GM10266 (cell line): ENCODE measurements around the gene GTPBP2.
"Not testable (repeated sequence)": the region's sequence is repeated elsewhere in the genome, so short reads cannot be mapped to it uniquely, and the experiment has no call there.

Experiments used
- DNase-seq: peaks from one replicate; pipeline ENCODE4 v3.0.0; 2012; ENCODE audit errors: extremely low spot score
- TF ChIP-seq, protein P1 (sequence below): IDR thresholded peaks from 2 replicates; pipeline ENCODE4 v1.5.1; 2012; ENCODE audit warnings: mild to moderate bottlenecking, low read depth; ENCODE audit not compliant: control insufficient read depth, insufficient read depth; ENCODE audit errors: missing control alignments

The GTPBP2 gene

DNA sequence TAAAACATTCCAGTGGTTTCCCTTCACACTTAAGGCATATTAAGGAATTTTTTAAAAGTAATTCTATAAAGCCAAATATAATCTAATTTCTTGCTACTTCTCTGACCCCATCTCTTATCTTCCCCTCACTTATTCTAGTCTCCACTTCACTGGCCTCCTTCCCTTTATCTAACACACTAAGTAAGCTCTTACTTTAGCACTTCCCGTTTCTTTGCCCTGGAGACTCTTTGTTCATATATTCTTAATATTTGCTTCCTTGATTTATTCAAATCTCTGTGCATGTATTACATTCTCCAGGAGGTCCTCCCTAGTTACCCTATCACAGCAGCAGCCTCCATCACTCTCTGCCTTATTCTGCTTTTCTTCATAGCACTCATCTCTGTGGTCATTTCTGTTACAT lies 20.3 kb downstream of the GTPBP2 start:
- no peak for DNase-seq
- TF ChIP-seq, protein P1, sequence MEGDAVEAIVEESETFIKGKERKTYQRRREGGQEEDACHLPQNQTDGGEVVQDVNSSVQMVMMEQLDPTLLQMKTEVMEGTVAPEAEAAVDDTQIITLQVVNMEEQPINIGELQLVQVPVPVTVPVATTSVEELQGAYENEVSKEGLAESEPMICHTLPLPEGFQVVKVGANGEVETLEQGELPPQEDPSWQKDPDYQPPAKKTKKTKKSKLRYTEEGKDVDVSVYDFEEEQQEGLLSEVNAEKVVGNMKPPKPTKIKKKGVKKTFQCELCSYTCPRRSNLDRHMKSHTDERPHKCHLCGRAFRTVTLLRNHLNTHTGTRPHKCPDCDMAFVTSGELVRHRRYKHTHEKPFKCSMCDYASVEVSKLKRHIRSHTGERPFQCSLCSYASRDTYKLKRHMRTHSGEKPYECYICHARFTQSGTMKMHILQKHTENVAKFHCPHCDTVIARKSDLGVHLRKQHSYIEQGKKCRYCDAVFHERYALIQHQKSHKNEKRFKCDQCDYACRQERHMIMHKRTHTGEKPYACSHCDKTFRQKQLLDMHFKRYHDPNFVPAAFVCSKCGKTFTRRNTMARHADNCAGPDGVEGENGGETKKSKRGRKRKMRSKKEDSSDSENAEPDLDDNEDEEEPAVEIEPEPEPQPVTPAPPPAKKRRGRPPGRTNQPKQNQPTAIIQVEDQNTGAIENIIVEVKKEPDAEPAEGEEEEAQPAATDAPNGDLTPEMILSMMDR: no peak

DNA sequence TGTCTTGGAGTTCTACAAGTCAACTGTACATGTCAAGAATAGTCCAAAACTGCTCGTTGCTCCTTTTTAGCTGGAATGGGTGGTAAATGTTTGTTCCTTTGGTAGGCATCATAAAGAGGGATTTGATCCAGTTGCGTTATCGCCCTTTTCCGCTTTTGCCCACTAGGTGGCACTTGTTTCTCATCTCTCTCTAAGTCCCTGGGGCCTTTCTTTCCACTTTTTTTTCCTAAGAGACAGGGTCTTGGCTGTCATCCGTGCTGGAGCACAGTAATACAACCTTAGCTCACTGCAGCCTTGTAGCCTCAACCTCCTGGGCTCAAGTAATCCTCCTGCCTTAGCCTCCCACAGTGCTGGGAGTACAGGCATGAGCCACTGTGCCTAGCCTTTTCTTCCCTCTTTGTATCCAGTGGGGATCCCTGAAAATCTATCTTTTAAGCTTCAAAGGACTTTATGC lies 20.7 kb downstream of the GTPBP2 start:
- TF ChIP-seq, protein P1: peak; percentile 70
- DNase-seq: peak; percentile 63

DNA sequence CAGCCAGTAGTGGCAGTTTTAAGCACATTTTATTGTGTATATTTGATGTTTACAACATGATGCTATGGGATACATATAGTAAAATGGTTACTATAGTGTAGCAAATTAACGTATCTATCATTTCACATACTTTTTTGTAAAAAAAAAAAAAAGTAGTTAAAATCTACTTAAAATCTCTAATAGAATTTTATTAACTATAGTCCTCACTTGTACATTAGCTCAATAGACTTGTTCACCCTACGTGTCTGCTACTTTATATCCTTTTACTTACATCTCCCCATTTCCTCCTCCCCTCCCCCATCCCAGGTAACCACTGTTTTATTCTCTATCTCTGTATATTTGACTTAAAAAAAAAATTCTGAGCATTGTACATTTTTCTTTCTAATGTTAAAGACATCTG lies 23.0 kb downstream of the GTPBP2 start:
- DNase-seq: no peak
- TF ChIP-seq, protein P1: no peak

DNA sequence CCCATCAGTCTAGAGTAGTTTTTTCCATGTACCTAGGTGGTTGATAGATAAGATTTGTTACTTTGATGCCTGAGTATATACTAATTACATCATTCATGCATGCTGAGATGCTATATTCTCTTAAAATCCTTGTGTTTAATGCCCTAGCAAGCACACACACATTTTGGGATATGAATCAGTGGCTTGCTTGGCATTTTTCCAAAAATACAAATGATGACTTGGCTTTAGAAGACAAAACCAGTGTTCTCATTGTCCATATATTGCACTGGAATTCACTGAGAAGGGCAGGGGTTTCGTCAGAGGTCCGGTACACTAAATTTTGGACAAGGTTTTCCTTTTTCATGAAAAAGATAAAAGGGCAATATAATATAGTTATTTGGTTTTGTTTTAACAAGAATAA lies 24.9 kb downstream of the GTPBP2 start:
- no peak for DNase-seq
- TF ChIP-seq, protein P1: no peak

DNA sequence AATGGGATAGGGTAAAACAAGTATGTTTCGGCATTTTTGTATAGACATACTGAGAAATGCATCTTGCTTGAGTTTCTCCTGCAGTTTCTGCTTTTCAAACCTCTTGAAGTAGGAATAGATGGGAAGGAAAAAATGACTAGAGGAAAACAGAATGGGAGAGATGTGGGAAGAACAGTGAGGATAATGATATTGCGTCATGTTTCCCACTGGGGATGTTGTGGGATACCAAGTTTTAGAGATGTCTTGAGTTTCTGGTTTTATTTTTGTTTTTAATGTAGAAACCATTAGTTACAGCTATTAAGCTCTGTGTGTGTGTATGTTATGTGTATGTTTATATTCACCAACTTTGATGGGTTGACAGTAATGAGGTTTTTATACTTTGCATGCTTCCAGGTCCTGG lies 28.5 kb downstream of the GTPBP2 start:
- TF ChIP-seq, protein P1: no peak
- DNase-seq: no peak

DNA sequence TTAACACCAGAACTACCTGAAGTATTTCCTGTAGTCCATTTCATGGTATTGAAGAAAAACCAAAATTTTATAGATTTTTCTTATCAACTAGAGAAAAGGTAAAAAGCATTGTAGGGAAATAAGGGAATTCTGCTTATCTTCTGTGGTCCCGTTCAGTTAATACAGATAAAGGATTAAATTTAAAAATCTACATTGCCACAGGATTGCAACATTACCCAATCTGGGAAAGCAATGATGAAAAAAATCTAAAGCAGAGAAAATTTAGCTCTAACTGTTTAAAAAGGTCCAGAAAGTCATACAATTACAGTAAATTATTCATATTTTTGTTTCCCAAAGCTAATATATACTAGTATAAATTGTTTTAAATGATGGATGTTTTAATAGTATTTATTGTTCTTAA lies 35.1 kb downstream of the GTPBP2 start:
- no peak for DNase-seq
- TF ChIP-seq, protein P1: no peak

DNA sequence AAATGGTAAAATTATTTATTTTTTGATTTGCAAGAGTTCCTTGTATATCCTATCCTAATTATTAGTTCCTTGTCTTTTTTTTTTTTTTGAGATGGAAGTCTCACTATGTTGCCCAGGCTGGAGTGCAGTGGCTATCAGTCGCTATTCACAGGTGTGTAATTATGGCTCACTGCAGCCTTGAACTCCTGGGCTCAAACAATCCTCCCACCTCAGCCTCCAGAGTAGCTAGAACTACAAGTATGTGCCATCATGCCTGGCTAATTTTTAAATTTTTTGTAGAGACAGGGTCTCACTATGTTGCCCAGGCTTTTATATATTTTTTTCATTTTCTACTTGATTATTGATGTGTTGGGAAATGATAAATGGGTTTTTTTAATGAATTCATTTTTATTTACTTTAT lies 39.5 kb downstream of the GTPBP2 start:
- not testable (repeated sequence) for DNase-seq

DNA sequence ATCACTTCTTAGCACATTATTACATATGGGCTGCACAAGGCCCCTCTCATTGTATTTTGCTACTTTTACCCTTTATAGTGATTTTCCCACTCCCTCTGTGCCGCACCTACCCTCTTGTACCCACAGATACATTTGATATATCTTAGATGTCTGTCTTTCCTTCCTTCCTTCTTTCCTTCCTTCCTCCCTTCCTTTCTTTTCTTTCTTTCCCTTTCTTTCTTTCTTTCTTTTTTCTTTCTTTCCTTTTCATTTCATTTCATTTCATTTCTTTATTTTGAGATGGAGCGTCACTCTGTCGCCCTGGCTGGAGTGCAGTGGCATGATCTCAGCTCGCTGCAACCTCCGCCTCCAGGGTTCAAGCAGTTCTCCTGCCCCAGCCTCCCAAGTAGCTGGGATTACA lies 40.9 kb downstream of the GTPBP2 start:
- DNase-seq: no peak
- TF ChIP-seq, protein P1: no peak
